Right atrium auricular region (tissue), 2 donors: ENCODE results near the gene CBX8. TPM values are rescaled to one million over a fixed set of nuclear protein-coding genes. Genes with fewer than 3 reads are reported as not detected.

Experiments
- DNase-seq: peaks from one replicate; pipeline ENCODE4 v3.0.0-alpha.2; 2019; ENCODE audit warnings: low spot score
- H3K27ac ChIP-seq, 2 donors: fragments of 200-600 bp; sonication (generic); 1 replicate in 1 of 2; 2 replicates in 1 of 2; pipeline ENCODE4 v1.5.1; 2016 to 2019
- H3K27me3 ChIP-seq, 2 donors: fragments of 200-600 bp; sonication (generic); one replicate each; pipeline versions ENCODE4 v1.5.1 to v1.6.0; 2017 to 2019
- H3K36me3 ChIP-seq: fragments of 200-600 bp; sonication (generic); one replicate; pipeline ENCODE4 v1.5.1; 2016
- H3K4me1 ChIP-seq, 2 donors: fragments of 200-600 bp; sonication (generic); one replicate each; pipeline versions ENCODE4 v1.5.1 to v1.6.0; 2017 to 2019
- H3K4me3 ChIP-seq, 2 donors: fragments of 200-600 bp; sonication (generic); 1 replicate in 1 of 2; 2 replicates in 1 of 2; pipeline ENCODE4 v1.5.1; 2017 to 2019; ENCODE audit warnings: mild to moderate bottlenecking in 1 of 2, moderate library complexity in 1 of 2
- H3K9me3 ChIP-seq, 2 donors: fragments of 200-600 bp; sonication (generic); one replicate each; pipeline ENCODE4 v1.5.1; 2019
- CTCF ChIP-seq, 2 donors: fragments of 200-600 bp; sonication (generic); IDR thresholded peaks; one replicate each; pipeline ENCODE4 v1.5.1; 2019; ENCODE audit warnings: antibody characterized with exemption in 2 of 2
- total RNA-seq, 2 donors: library from RNA; depleted of rRNA; stranded (reverse); fragments of >200 nt; gene quantifications; one replicate each; pipeline ENCODE4 v1.1.0, GENCODE V29; 2016

CBX8 gene
- total RNA-seq, 2 donors from 2014 or later = 2.7 to 3.0 TPM

- DNase-seq = no peak
- no peak for TF ChIP-seq CTCF (IDR thresholded peaks at IDR 0.05)
- no peak overlapping the region for H3K4me3 ChIP-seq
- no peak overlapping the region for H3K27ac ChIP-seq
- no peaks in the 10 kb centered on the region for H3K9me3 ChIP-seq
- H3K36me3 ChIP-seq = no peaks in the 10 kb centered on the region
- H3K4me1 ChIP-seq = peaks cover 0 to 38% of the 10 kb centered on the region in 2 donors
- H3K27me3 ChIP-seq = peaks cover 31 to 38% of the 10 kb centered on the region in 2 donors
Measured at GRCh38 chr17:79786930-79787643, 9.8 kb downstream of the CBX8 start.

- DNase-seq = no peak
- Histone ChIP-seq H3K27ac (no peak overlapping the region), H3K27me3 (peaks cover 22 to 29% of the 10 kb centered on the region in 2 donors)
Measured at GRCh38 chr17:79785900-79786810, 10.7 kb downstream of the CBX8 start.

DNA sequence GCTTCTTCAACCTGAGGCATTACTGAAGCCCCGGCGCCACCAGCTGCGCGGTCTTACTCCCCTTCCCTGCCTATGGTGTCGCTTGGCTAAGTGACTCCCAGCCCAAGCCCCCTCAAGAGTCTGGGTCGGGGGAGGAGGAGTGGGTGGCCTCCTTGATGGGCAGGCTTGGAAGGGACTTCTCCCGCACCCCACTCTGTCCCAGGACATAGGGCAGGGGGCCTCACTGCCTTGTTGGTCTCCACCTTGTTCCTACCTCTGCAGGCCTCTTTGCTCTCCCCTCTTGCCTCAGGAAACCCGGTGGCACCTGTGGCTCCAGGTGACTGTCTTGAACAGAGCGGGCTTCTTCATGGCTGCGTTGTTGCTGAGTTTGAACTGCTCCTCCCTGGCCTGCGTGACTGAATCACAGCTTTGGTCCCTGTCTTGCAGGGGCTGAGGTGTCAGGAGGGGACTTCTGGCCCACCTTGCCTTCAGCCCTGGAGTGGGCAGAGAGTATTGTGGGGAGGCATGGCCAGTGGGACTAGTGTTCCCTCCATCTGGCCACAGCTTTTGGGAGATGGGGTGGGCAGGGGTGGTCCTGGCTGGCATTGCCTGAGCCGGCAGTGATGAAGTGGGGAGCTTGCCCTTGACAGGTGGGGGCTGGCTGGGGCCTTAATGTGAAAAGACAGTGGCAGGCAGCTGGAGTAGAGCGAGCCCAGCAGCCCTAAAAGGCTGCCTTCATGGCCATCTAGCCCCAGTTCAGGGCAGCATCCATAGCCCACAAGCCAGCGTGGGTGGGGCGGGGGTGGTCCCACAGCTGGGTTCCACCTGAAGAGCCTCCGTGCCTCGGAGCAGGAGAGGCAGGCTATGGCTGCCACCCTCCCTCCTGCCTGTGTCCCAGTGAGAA, 11.6 kb downstream of the CBX8 start:
- no peak for TF ChIP-seq CTCF (IDR thresholded peaks at IDR 0.05)
- DNase-seq = no peak
- H3K27me3 ChIP-seq = peaks cover 13 to 20% of the 10 kb centered on the region in 2 donors
- no peaks in the 10 kb centered on the region for H3K9me3 ChIP-seq
- H3K4me3 ChIP-seq = no peak overlapping the region
- H3K4me1 ChIP-seq = peaks cover 0 to 20% of the 10 kb centered on the region in 2 donors
- no peaks in the 10 kb centered on the region for H3K36me3 ChIP-seq
- H3K27ac ChIP-seq = no peak overlapping the region

More at GRCh38 chr17:79785900-79786810, 10.7 kb downstream of the CBX8 start:
- TF ChIP-seq CTCF (IDR thresholded peaks at IDR 0.05) = no peak
- H3K4me3 ChIP-seq = no peak overlapping the region
- H3K9me3 ChIP-seq = no peaks in the 10 kb centered on the region
- no peaks in the 10 kb centered on the region for H3K36me3 ChIP-seq
- peaks cover 0 to 29% of the 10 kb centered on the region in 2 donors for H3K4me1 ChIP-seq

- no peaks in the 10 kb centered on the region for H3K36me3 ChIP-seq
- H3K4me1 ChIP-seq = peaks cover 0 to 12% of the 10 kb centered on the region in 2 donors
- H3K27me3 ChIP-seq = peaks cover 7 to 13% of the 10 kb centered on the region in 2 donors
- DNase-seq = no peak
- no peak for TF ChIP-seq CTCF (IDR thresholded peaks at IDR 0.05)
- H3K27ac ChIP-seq = no peak overlapping the region
- no peaks in the 10 kb centered on the region for H3K9me3 ChIP-seq
- H3K4me3 ChIP-seq = no peak overlapping the region
Measured at GRCh38 chr17:79784353-79785016, 12.4 kb downstream of the CBX8 start.

- no peak for TF ChIP-seq CTCF (IDR thresholded peaks at IDR 0.05)
- no peak for DNase-seq
- H3K27ac ChIP-seq = no peak overlapping the region
- H3K9me3 ChIP-seq = no peaks in the 10 kb centered on the region
- H3K27me3 ChIP-seq = peaks cover under 1 to 7% of the 10 kb centered on the region in 2 donors
- no peaks in the 10 kb centered on the region for H3K36me3 ChIP-seq
- H3K4me1 ChIP-seq = peaks cover 0 to 14% of the 10 kb centered on the region in 2 donors
- no peak overlapping the region for H3K4me3 ChIP-seq
Measured at GRCh38 chr17:79783891-79784290, 13.0 kb downstream of the CBX8 start.
